Measurements from ENCODE around the gene TMEM174. TPM values are rescaled to one million over a fixed set of nuclear protein-coding genes. Genes with fewer than 3 reads are reported as not detected.
"Not testable (repeated sequence)": the region's sequence is repeated elsewhere in the genome, so short reads cannot be mapped to it uniquely, and the experiment has no call there.

The TMEM174 gene
- total and polyA plus RNA-seq, 2 donors (not counting 1 experiment from before 2014, with no cell fraction given): not detected

DNA sequence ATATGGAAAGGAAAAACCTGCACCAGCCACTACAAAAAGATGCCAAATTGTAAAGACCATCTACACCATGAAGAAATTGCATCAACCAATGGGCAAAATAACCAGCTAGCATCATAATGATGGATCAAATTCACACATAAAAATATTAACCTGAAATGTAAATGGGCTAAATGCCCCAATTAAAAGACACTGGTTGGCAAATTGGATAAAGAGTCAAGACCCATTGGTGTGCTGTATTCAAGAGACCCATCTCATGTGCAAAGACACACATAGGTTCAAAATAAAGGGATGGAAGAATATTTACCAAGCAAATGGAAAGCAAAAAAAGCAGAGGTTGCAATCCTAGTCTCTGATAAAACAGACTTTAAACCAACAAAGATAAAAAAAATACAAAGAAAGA is 36.1 kb downstream of the TMEM174 start:
- H3K27ac ChIP-seq (ENCODE audit: low read length in 2 of 2); ATAC-seq (ENCODE audit: low read depth); H3K4me3 ChIP-seq (ENCODE audit: control extremely low read depth in 1 of 5, extremely low read depth in 1 of 5, insufficient read depth in 1 of 5, low read depth in 2 of 5, low read length in 4 of 5); H3K9me3 Mint-ChIP-seq (ENCODE audit: insufficient read depth); H3K36me3 ChIP-seq (replicated peaks in 1 of 2; ENCODE audit: control extremely low read depth in 1 of 2, control insufficient read depth in 1 of 2, extremely low read depth in 1 of 2, insufficient read depth in 2 of 2, low read length in 1 of 2); POLR2A ChIA-PET; H3K79me2 ChIP-seq (ENCODE audit: control insufficient read depth, insufficient read depth, low read length); H4K20me1 ChIP-seq (ENCODE audit: control insufficient read depth, insufficient read depth, low read length, poor library complexity, severe bottlenecking); H3K9ac ChIP-seq (ENCODE audit: low read length); H3K27ac Mint-ChIP-seq; H3K4me1 ChIP-seq (ENCODE audit: control insufficient read depth in 2 of 2, insufficient read depth in 2 of 2, low read length in 2 of 2); DNase-seq; H3K9me3 ChIP-seq (ENCODE audit: control extremely low read depth in 1 of 3, control insufficient read depth in 2 of 3, insufficient read depth in 1 of 3, low read length in 2 of 3); H3K4me2 ChIP-seq (replicated peaks; ENCODE audit: low read depth, low read length, poor library complexity, severe bottlenecking); H3K4me3 Mint-ChIP-seq; H3K4me1 Mint-ChIP-seq; H2AFZ ChIP-seq (ENCODE audit: insufficient read depth, low read depth, low read length, poor library complexity, severe bottlenecking); intact Hi-C loops (cut with micrococcal nuclease); CTCF ChIA-PET: not testable (repeated sequence)
- peaks cover 0 to 27% (median 7%) of the 10 kb centered on the region in 4 experiments for H3K27me3 ChIP-seq (replicated peaks in 1 of 4; ENCODE audit: control extremely low read depth in 1 of 4, control insufficient read depth in 3 of 4, insufficient read depth in 4 of 4, low read length in 3 of 4)
- H3K27me3 Mint-ChIP-seq: peaks cover 68% of the 10 kb centered on the region

DNA sequence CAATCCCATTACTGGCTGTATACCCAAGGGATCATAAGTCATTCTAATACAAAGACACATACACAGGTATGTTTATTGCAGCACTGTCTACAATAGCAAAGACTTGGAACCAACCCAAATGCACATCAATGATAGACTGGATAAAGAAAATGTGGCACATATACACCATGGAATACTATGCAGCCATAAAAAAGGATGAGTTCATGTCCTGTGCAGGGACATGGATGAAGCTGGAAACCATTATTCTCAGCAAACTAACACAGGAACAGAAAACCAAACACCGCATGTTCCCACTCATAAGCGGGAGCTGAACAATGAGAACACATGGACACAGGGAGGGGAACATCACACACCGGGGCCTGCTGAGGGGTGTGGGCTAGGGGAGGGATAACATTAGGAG is 39.7 kb downstream of the TMEM174 start:
- Histone ChIP-seq H3K4me1 (ENCODE audit: control insufficient read depth in 2 of 2, insufficient read depth in 2 of 2, low read length in 2 of 2) (peaks cover 10 to 16% of the 10 kb centered on the region in 2 donors), H3K27me3 (replicated peaks in 1 of 4; ENCODE audit: control extremely low read depth in 1 of 4, control insufficient read depth in 3 of 4, insufficient read depth in 4 of 4, low read length in 3 of 4) (peaks cover 0 to 42% (median 20%) of the 10 kb centered on the region in 4 experiments)
- H3K9ac ChIP-seq (ENCODE audit: low read length); ATAC-seq (ENCODE audit: low read depth); H2AFZ ChIP-seq (ENCODE audit: insufficient read depth, low read depth, low read length, poor library complexity, severe bottlenecking); H3K9me3 Mint-ChIP-seq (ENCODE audit: insufficient read depth); H3K4me1 Mint-ChIP-seq; H3K79me2 ChIP-seq (ENCODE audit: control insufficient read depth, insufficient read depth, low read length); POLR2A ChIA-PET; H4K20me1 ChIP-seq (ENCODE audit: control insufficient read depth, insufficient read depth, low read length, poor library complexity, severe bottlenecking); H3K36me3 ChIP-seq (replicated peaks in 1 of 2; ENCODE audit: control extremely low read depth in 1 of 2, control insufficient read depth in 1 of 2, extremely low read depth in 1 of 2, insufficient read depth in 2 of 2, low read length in 1 of 2); H3K9me3 ChIP-seq (ENCODE audit: control extremely low read depth in 1 of 3, control insufficient read depth in 2 of 3, insufficient read depth in 1 of 3, low read length in 2 of 3); H3K4me3 ChIP-seq (ENCODE audit: control extremely low read depth in 1 of 5, extremely low read depth in 1 of 5, insufficient read depth in 1 of 5, low read depth in 2 of 5, low read length in 4 of 5); H3K4me3 Mint-ChIP-seq; H3K27ac Mint-ChIP-seq; H3K27ac ChIP-seq (ENCODE audit: low read length in 2 of 2); DNase-seq; intact Hi-C loops (cut with micrococcal nuclease); H3K4me2 ChIP-seq (replicated peaks; ENCODE audit: low read depth, low read length, poor library complexity, severe bottlenecking): not testable (repeated sequence)
- WGBS (ENCODE audit: insufficient coverage): no CpG with 5 or more reads among the region's 3 CpGs
- CTCF ChIA-PET: interaction anchor here (0.5 kb wide), 1 partner anchor 242 kb away, joined by 4 read pairs; no protein-coding TSS in a partner anchor
- peaks cover 77% of the 10 kb centered on the region for H3K27me3 Mint-ChIP-seq

Measured in B cell (primary cell).